Measurements from ENCODE around the gene ARG1.

Gene ARG1

GRCh38 chr6:131615275-131615674 is 42.2 kb downstream of the ARG1 start:
- Histone ChIP-seq H3K27ac (no peak overlapping the region), H3K27me3 (replicated peaks) (no peaks in the 10 kb centered on the region), H3K4me3 (ENCODE audit: low read depth, low read length) (no peak overlapping the region), H3K36me3 (replicated peaks) (peaks cover 54% of the 10 kb centered on the region)
- in situ Hi-C loops (cut with HindIII; ENCODE audit: low pct_ligation_motif_present, low sequenced_read_pairs): no loop called here
- TF ChIP-seq CTCF (IDR thresholded peaks at IDR 0.05; ENCODE audit: low read depth, low read length, missing control alignments): no peak
- no peak for DNase-seq

- Histone ChIP-seq H3K27ac (peak within 1 kb of the TSS; percentile 9), H3K36me3 (replicated peaks) (peaks cover 22% of the 10 kb centered on the region), H3K4me3 (ENCODE audit: low read depth, low read length) (peak within 1 kb of the TSS; percentile 92), H3K27me3 (replicated peaks) (no peaks in the 10 kb centered on the region)
- TF ChIP-seq CTCF (IDR thresholded peaks at IDR 0.05; ENCODE audit: low read depth, low read length, missing control alignments): peak; percentile 100
- peak; percentile 93 for DNase-seq
- in situ Hi-C loops (cut with HindIII; ENCODE audit: low pct_ligation_motif_present, low sequenced_read_pairs): no loop called here
Observed at GRCh38 chr6:131627724-131628682, 55.0 kb downstream of the ARG1 start, which contains the start of gene MED23. TSS of gene MED23 (minus strand) at chr6:131628242. CDS start at chr6:131628049, 193 bp downstream.

GRCh38 chr6:131628726-131629125 is 55.7 kb downstream of the ARG1 start:
- DNase-seq: no peak
- H3K4me3 ChIP-seq (ENCODE audit: low read depth, low read length): peak overlapping the region; percentile 44
- no peak overlapping the region for H3K27ac ChIP-seq
- no peak for TF ChIP-seq CTCF (IDR thresholded peaks at IDR 0.05; ENCODE audit: low read depth, low read length, missing control alignments)
- in situ Hi-C loops (cut with HindIII; ENCODE audit: low pct_ligation_motif_present, low sequenced_read_pairs): no loop called here
- H3K36me3 ChIP-seq (replicated peaks): peaks cover 14% of the 10 kb centered on the region
- no peaks in the 10 kb centered on the region for H3K27me3 ChIP-seq (replicated peaks)

GRCh38 chr6:131629651-131630050 is 56.6 kb downstream of the ARG1 start:
- DNase-seq: no peak
- in situ Hi-C loops (cut with HindIII; ENCODE audit: low pct_ligation_motif_present, low sequenced_read_pairs): no loop called here
- no peak for TF ChIP-seq CTCF (IDR thresholded peaks at IDR 0.05; ENCODE audit: low read depth, low read length, missing control alignments)

GRCh38 chr6:131631625-131632289 is 58.7 kb downstream of the ARG1 start:
- DNase-seq: no peak
- Histone ChIP-seq H3K4me3 (ENCODE audit: low read depth, low read length) (no peak overlapping the region), H3K27ac (no peak overlapping the region), H3K36me3 (replicated peaks) (no peaks in the 10 kb centered on the region), H3K27me3 (replicated peaks) (no peaks in the 10 kb centered on the region)
- in situ Hi-C loops (cut with HindIII; ENCODE audit: low pct_ligation_motif_present, low sequenced_read_pairs): no loop called here
- no peak for TF ChIP-seq CTCF (IDR thresholded peaks at IDR 0.05; ENCODE audit: low read depth, low read length, missing control alignments)

More at GRCh38 chr6:131629651-131630050, 56.6 kb downstream of the ARG1 start:
- no peak overlapping the region for H3K4me3 ChIP-seq (ENCODE audit: low read depth, low read length)
- H3K27ac ChIP-seq: no peak overlapping the region
- H3K36me3 ChIP-seq (replicated peaks): peaks cover 7% of the 10 kb centered on the region
- H3K27me3 ChIP-seq (replicated peaks): no peaks in the 10 kb centered on the region

Data from brain microvascular endothelial cell (primary cell).